ENCODE results near the gene AOPEP.

Gene AOPEP

GRCh38 chr9:94718936-94719335 is 7.6 kb upstream of the AOPEP start:
- DNase-seq (ENCODE audit: low read depth in 2 of 2) = no peak

GRCh38 chr9:94719878-94720277 is 6.6 kb upstream of the AOPEP start:
- DNase-seq (ENCODE audit: low read depth in 2 of 2) = no peak

GRCh38 chr9:94720846-94721549 is 5.5 kb upstream of the AOPEP start:
- DNase-seq (ENCODE audit: low read depth in 2 of 2) = no peak

GRCh38 chr9:94721754-94722153 is 4.7 kb upstream of the AOPEP start:
- DNase-seq (ENCODE audit: low read depth in 2 of 2) = no peak

- DNase-seq (ENCODE audit: low read depth in 2 of 2) = no peak
Observed at GRCh38 chr9:94725293-94725692, 1.2 kb upstream of the AOPEP start.

GRCh38 chr9:94728719-94729118 is 2.2 kb downstream of the AOPEP start:
- DNase-seq (ENCODE audit: low read depth in 2 of 2) = no peak

- no peak for DNase-seq (ENCODE audit: low read depth in 2 of 2)
Observed at GRCh38 chr9:94729199-94729598, 2.7 kb downstream of the AOPEP start.

GRCh38 chr9:94734054-94734754 is 7.7 kb downstream of the AOPEP start:
- no peak for DNase-seq (ENCODE audit: low read depth in 2 of 2)

GRCh38 chr9:94736759-94737158 is 10.3 kb downstream of the AOPEP start:
- no peak for DNase-seq (ENCODE audit: low read depth in 2 of 2)

GRCh38 chr9:94740145-94740840 is 13.8 kb downstream of the AOPEP start:
- DNase-seq (ENCODE audit: low read depth in 2 of 2) = no peak

GRCh38 chr9:94741866-94742265 is 15.4 kb downstream of the AOPEP start:
- no peak for DNase-seq (ENCODE audit: low read depth in 2 of 2)

GRCh38 chr9:94743035-94743954 is 16.8 kb downstream of the AOPEP start:
- DNase-seq (ENCODE audit: low read depth in 2 of 2) = no peak

- DNase-seq (ENCODE audit: low read depth in 2 of 2) = no peak
Observed at GRCh38 chr9:94745806-94746540, 19.5 kb downstream of the AOPEP start.

- no peak for DNase-seq (ENCODE audit: low read depth in 2 of 2)
Observed at GRCh38 chr9:94746541-94747370, 20.3 kb downstream of the AOPEP start.

- DNase-seq (ENCODE audit: low read depth in 2 of 2) = no peak
Observed at GRCh38 chr9:94754976-94755475, 28.5 kb downstream of the AOPEP start.

- DNase-seq (ENCODE audit: low read depth in 2 of 2) = no peak
Observed at GRCh38 chr9:94757158-94757557, 30.7 kb downstream of the AOPEP start.

- no peak for DNase-seq (ENCODE audit: low read depth in 2 of 2)
Observed at GRCh38 chr9:94758031-94758430, 31.5 kb downstream of the AOPEP start.

- no peak for DNase-seq (ENCODE audit: low read depth in 2 of 2)
Observed at GRCh38 chr9:94758880-94759279, 32.4 kb downstream of the AOPEP start.

GRCh38 chr9:94760010-94760409 is 33.5 kb downstream of the AOPEP start:
- DNase-seq (ENCODE audit: low read depth in 2 of 2) = no peak

GRCh38 chr9:94760660-94761059 is 34.2 kb downstream of the AOPEP start:
- DNase-seq (ENCODE audit: low read depth in 2 of 2) = no peak
